Measurements from ENCODE around the gene SAPCD2. TPM values are rescaled to one million over a fixed set of nuclear protein-coding genes. Genes with fewer than 3 reads are reported as not detected.

The SAPCD2 gene
- total and polyA plus RNA-seq, 2 of the 4 experiments (the other 2 are of a cell fraction): 3.4 to 4.9 TPM

DNA sequence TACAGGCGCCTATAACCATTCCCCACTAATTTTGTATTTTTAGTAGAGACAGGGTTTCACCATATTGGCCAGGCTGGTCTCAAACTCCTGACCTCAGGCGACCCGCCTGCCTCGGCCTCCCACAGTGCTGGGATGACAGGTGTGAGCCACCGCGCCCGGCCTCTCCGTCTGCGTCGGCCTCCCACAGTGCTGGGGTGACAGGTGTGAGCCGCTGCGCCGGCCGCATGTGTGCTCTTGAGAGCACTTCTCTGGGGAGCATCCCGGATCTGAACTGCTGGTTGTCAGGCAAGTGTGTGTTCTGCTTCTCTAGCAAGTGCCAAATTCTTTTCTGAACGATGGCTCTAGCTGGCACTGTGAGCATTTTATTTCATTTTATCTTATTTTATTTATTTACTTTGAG lies 12.8 kb downstream of the SAPCD2 start:
- in situ Hi-C loops (cut with MboI; ENCODE audit: low sequenced_read_pairs): no loop called here
- Histone ChIP-seq H4K91ac (ENCODE audit: insufficient read depth, low read depth, low read length) (no peak overlapping the region), H3K4me3 (ENCODE audit: insufficient read depth, low read depth, low read length) (no peak overlapping the region), H2BK120ac (ENCODE audit: low read depth, low read length) (no peak overlapping the region), H3K9me3 (ENCODE audit: control insufficient read depth, insufficient read depth, low read length) (no peaks in the 10 kb centered on the region), H3K27me3 (ENCODE audit: control insufficient read depth, insufficient read depth, low read length) (peaks cover 39% of the 10 kb centered on the region), H4K20me1 (ENCODE audit: insufficient read depth, low read length) (no peaks in the 10 kb centered on the region), H4K5ac (ENCODE audit: low read depth, low read length) (no peak overlapping the region), H3K27ac (ENCODE audit: insufficient read depth, low read length) (no peak overlapping the region), H3K4me1 (ENCODE audit: control insufficient read depth, insufficient read depth, low read length) (peaks cover 3% of the 10 kb centered on the region; the same call in 1 of the 2 replicates), H2AK5ac (ENCODE audit: low read depth, low read length) (no peak overlapping the region), H2AK9ac (replicated peaks; ENCODE audit: low read depth, low read length, poor library complexity) (no peak overlapping the region), H4K8ac (ENCODE audit: low read depth in 2 of 2, low read length in 2 of 2) (no peak overlapping the region), H3K14ac (replicated peaks; ENCODE audit: low read depth, low read length) (no peak overlapping the region), H3K36me3 (ENCODE audit: control insufficient read depth, insufficient read depth, low read length) (no peaks in the 10 kb centered on the region), H2BK5ac (ENCODE audit: low read depth, low read length, poor library complexity, severe bottlenecking) (no peak overlapping the region), H2BK15ac (ENCODE audit: low read depth, low read length) (no peak overlapping the region), H3K4me2 (ENCODE audit: low read depth, low read length) (no peak overlapping the region), H2BK20ac (ENCODE audit: low read depth, low read length) (no peak overlapping the region), H3K18ac (ENCODE audit: low read depth, low read length) (no peak overlapping the region), H3K9ac (ENCODE audit: low read depth, low read length) (no peak overlapping the region), H3K9me1 (ENCODE audit: insufficient read depth, low read length) (no peaks in the 10 kb centered on the region), H3K79me1 (ENCODE audit: low read depth in 1 of 2, low read length in 2 of 2) (no peaks in the 10 kb centered on the region), H3K4ac (ENCODE audit: low read depth, low read length) (no peak overlapping the region), H3K56ac (ENCODE audit: extremely low read depth, insufficient read depth, low read length) (no peak overlapping the region), H2AFZ (replicated peaks; ENCODE audit: low read length, poor library complexity) (no peak overlapping the region), H3K23ac (ENCODE audit: low read depth, low read length) (no peak overlapping the region)
- POLR2A ChIA-PET (ENCODE audit: unreplicated experiment): no interaction called here
- ATAC-seq (ENCODE audit: low read depth) (no peak), DNase-seq (no peak)
- CTCF ChIA-PET: interaction anchor here (1.2 kb wide), 1 partner anchor 11 kb away, joined by 4 read pairs; the partner anchor contains the start of gene NPDC1
- TF ChIP-seq MXI1 (IDR thresholded peaks at IDR 0.05; ENCODE audit: borderline replicate concordance, low read depth, low read length) (no peak), RCOR1 (IDR thresholded peaks at IDR 0.05; ENCODE audit: insufficient replicate concordance, low read length) (no peak), MAZ (IDR thresholded peaks at IDR 0.05; ENCODE audit: borderline replicate concordance, low read depth, low read length) (no peak)
- 10% methylated on average over 2 of the region's 16 CpGs; no CpG with 5 or more reads in 1 of the 2 experiments for WGBS, 2 experiments (ENCODE audit: extremely low coverage in 2 of 2, insufficient read length in 1 of 2)
- dilution Hi-C loops (cut with HindIII; ENCODE audit: low sequenced_read_pairs, unreplicated experiment): no loop called here
- intact Hi-C loops (cut with micrococcal nuclease): no loop called here
- BruUV-seq (replicated peaks): no TSS peak
